B cell (primary cell): ENCODE measurements around the gene NFATC2. TPM values are rescaled to one million over a fixed set of nuclear protein-coding genes. Genes with fewer than 3 reads are reported as not detected.

Source experiments
- ATAC-seq: fragments of 200-7000 bp; cut with Tn5 transposase; one replicate; pipeline ENCODE4 v1.10.0; 2021; ENCODE audit warnings: low read depth, mild to moderate bottlenecking, moderate number of reproducible peaks, moderate library complexity
- CTCF ChIA-PET: fragments of 350-600 bp; sonication (Branson Sonifier 250); formaldehyde crosslinking; loops from one replicate; lab custom pipeline; 2021; ENCODE audit warnings: antibody characterized with exemption, inconsistent platforms; lab: Charles Lee
- POLR2A ChIA-PET: fragments of 350-600 bp; sonication (Branson Sonifier 250); formaldehyde crosslinking; loops from one replicate; lab custom pipeline; 2021; ENCODE audit warnings: antibody characterized with exemption; lab: Charles Lee
- DNase-seq: peaks from one replicate; pipeline ENCODE4 v3.0.0; 2013
- H2AFZ ChIP-seq: 2 replicates; pipeline ENCODE4 v1.6.1; 2012; ENCODE audit warnings: mild to moderate bottlenecking, low read depth, low read length; ENCODE audit not compliant: insufficient read depth, poor library complexity, severe bottlenecking
- H3K27ac ChIP-seq, 2 donors: 1 replicate in 1 of 2; 2 replicates in 1 of 2; pipeline ENCODE4 v1.5.1; 2012 to 2013; ENCODE audit warnings: low read length in 2 of 2, mild to moderate bottlenecking in 2 of 2, moderate library complexity in 1 of 2
- H3K27me3 ChIP-seq, 4 experiments: fragments of 200-600 bp in 1 of 4; sonication (generic) in 1 of 4; replicated peaks in 1 of 4; 1 replicate in 2 of 4; 2 replicates in 2 of 4; pipeline versions ENCODE4 v1.6.1 to v1.7.0; 2013 to 2016; ENCODE audit warnings: low read length in 3 of 4, mild to moderate bottlenecking in 2 of 4, mixed read lengths in 1 of 4, moderate library complexity in 1 of 4; ENCODE audit not compliant: insufficient read depth in 4 of 4, control insufficient read depth in 3 of 4; ENCODE audit errors: control extremely low read depth in 1 of 4
- H3K36me3 ChIP-seq, 2 experiments: replicated peaks in 1 of 2; 1 replicate in 1 of 2; 2 replicates in 1 of 2; pipeline versions ENCODE4 v1.6.1 to v1.7.1; 2013; ENCODE audit warnings: low read length in 1 of 2; ENCODE audit not compliant: insufficient read depth in 2 of 2, control insufficient read depth in 1 of 2; ENCODE audit errors: control extremely low read depth in 1 of 2, extremely low read depth in 1 of 2
- H3K4me1 ChIP-seq, 2 donors: fragments of 200-600 bp in 1 of 2; sonication (generic) in 1 of 2; 1 replicate in 1 of 2; 2 replicates in 1 of 2; pipeline versions ENCODE4 v1.5.1 to v1.6.1; 2013 to 2017; ENCODE audit warnings: low read length in 2 of 2; ENCODE audit not compliant: control insufficient read depth in 2 of 2, insufficient read depth in 2 of 2
- H3K4me2 ChIP-seq: replicated peaks from 2 replicates; pipeline ENCODE3; 2012; ENCODE audit warnings: mild to moderate bottlenecking, low read depth, low read length; ENCODE audit not compliant: poor library complexity, severe bottlenecking
- H3K4me3 ChIP-seq, 5 experiments: fragments of 200-600 bp in 1 of 5; sonication (generic) in 1 of 5; 1 replicate in 3 of 5; 2 replicates in 2 of 5; pipeline versions ENCODE4 v1.5.1 to v1.7.0; 2011 to 2016; ENCODE audit warnings: low read length in 4 of 5, mild to moderate bottlenecking in 4 of 5, low read depth in 2 of 5, control low read depth in 1 of 5, moderate library complexity in 1 of 5; ENCODE audit not compliant: insufficient read depth in 1 of 5; ENCODE audit errors: control extremely low read depth in 1 of 5, extremely low read depth in 1 of 5
- H3K79me2 ChIP-seq: fragments of 200-600 bp; sonication (generic); one replicate; pipeline ENCODE4 v1.6.0; 2016; ENCODE audit warnings: low read length; ENCODE audit not compliant: control insufficient read depth, insufficient read depth
- H3K9ac ChIP-seq: fragments of 200-600 bp; sonication (generic); 2 replicates; pipeline ENCODE4 v1.6.1; 2017; ENCODE audit warnings: mild to moderate bottlenecking, low read length, moderate library complexity
- H3K9me3 ChIP-seq, 3 donors: one replicate each; pipeline versions ENCODE4 v1.6.1 to v1.7.1; 2013; ENCODE audit warnings: low read length in 2 of 3; ENCODE audit not compliant: control insufficient read depth in 2 of 3, insufficient read depth in 1 of 3; ENCODE audit errors: control extremely low read depth in 1 of 3
- H4K20me1 ChIP-seq: 2 replicates; pipeline ENCODE4 v1.6.0; 2012; ENCODE audit warnings: mild to moderate bottlenecking, low read length; ENCODE audit not compliant: insufficient read depth, control insufficient read depth, poor library complexity, severe bottlenecking
- H3K27ac Mint-ChIP-seq: one replicate; pipeline ENCODE4 v1.8.0; 2021; ENCODE audit warnings: mixed read lengths
- H3K27me3 Mint-ChIP-seq: one replicate; pipeline ENCODE4 v1.8.0; 2021; ENCODE audit warnings: mixed read lengths
- H3K4me1 Mint-ChIP-seq: one replicate; pipeline ENCODE4 v1.8.0; 2021; ENCODE audit warnings: mixed read lengths
- H3K4me3 Mint-ChIP-seq: one replicate; pipeline ENCODE4 v1.8.0; 2021; ENCODE audit warnings: mixed read lengths
- H3K9me3 Mint-ChIP-seq: one replicate; pipeline ENCODE4 v1.8.0; 2022; ENCODE audit warnings: mixed read lengths; ENCODE audit not compliant: insufficient read depth
- EZH2 ChIP-seq: IDR thresholded peaks from 2 replicates; pipeline ENCODE4 v1.6.1; 2012; ENCODE audit warnings: borderline replicate concordance, low read depth, mild to moderate bottlenecking, moderate library complexity, low read length; ENCODE audit not compliant: insufficient read depth, poor library complexity, severe bottlenecking
- WGBS: methylation state at CpG from one replicate; pipeline ENCODE4 v1.1.5; 2013; ENCODE audit warnings: missing lambda C conversion rate; ENCODE audit not compliant: insufficient coverage; 5-methylcytosine and 5-hydroxymethylcytosine counted together
- intact Hi-C: fragments of 100-400 bp; cut with micrococcal nuclease; formaldehyde crosslinking; loops from one replicate; pipeline ENCODE4 v1.10.0; 2022
- polyA plus RNA-seq: library from polyadenylated mRNA; depleted of rRNA; stranded (reverse); fragments of >200 nt; gene quantifications from 2 replicates; pipeline ENCODE4 v1.2.3, GENCODE V29; 2012
- total RNA-seq, 2 donors: library from RNA; stranded (reverse); fragments of 120-200 nt in 1 of 2; gene quantifications; 1 replicate in 1 of 2; 2 replicates in 1 of 2; pipeline versions ENCODE4 v1.2.3 to v1.2.4, GENCODE V29; 2013 to 2022
- TF ChIP-seq, protein P1 (sequence below): fragments of 200-600 bp; IDR thresholded peaks from one replicate; pipeline ENCODE4 v1.8.0; 2022; ENCODE audit warnings: antibody characterized with exemption, mild to moderate bottlenecking

Gene NFATC2
- total and polyA plus RNA-seq, 2 donors (not counting 1 experiment from before 2014, with no cell fraction given): 10.1 to 38.0 TPM

DNA sequence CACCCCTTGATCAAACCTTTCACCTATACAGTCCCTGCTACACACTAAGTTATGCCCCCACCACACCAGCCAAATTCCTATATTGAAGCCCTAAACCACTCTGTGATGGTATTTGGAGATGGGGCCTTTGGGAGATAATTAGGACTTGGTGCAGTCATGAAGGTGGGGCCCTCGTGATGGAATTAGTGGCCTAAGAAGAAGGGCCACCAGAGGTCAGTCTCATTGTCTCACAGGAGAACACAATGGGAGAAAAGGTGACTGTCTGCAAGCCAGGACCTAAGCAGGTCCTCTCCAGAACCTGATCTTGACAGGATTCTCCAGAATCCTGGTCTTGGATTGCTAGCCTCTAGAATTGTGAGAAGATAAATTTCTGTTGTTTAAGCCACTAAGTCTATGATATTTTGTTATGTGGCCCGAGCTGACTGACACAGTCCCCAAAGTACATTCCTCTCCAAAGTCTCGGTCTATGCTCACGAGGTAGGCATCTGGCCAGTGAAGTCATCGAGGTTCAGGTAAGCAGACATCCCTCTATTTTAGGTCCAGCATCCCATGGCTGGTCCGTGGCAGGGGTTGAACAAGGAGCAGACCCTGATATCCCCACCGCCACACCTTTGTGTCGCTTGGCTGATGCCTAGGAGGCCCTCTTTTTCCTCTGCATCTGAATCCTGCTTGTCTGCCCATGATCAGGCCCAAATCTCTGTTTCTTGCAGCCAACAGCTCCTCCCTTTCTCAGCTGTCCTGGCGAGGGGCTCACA is 138.9 kb downstream of the NFATC2 start:
- intact Hi-C loops: loop anchor here (1.0 to 5.0 kb wide), 5 partner anchors 11 to 611 kb away; no protein-coding TSS in a partner anchor
- Histone ChIP-seq H3K4me3 (no peak overlapping the region), H3K36me3 (peaks cover 0 to 21% of the 10 kb centered on the region in 2 experiments), H3K4me2 (peak overlapping the region; percentile 45), H3K9me3 (no peaks in the 10 kb centered on the region), H4K20me1 (no peaks in the 10 kb centered on the region), H3K9ac (no peak overlapping the region), H3K79me2 (peaks cover 49% of the 10 kb centered on the region), H2AFZ (no peak overlapping the region), H3K27me3 (no peaks in the 10 kb centered on the region), H3K27ac (peak overlapping the region; percentile 38 to 97), H3K4me1 (peaks cover 68 to 83% of the 10 kb centered on the region in 2 donors)
- Mint-ChIP-seq H3K27ac (peak overlapping the region; percentile 99), H3K4me3 (peak overlapping the region; percentile 49), H3K9me3 (no peaks in the 10 kb centered on the region), H3K4me1 (peaks cover 82% of the 10 kb centered on the region), H3K27me3 (no peaks in the 10 kb centered on the region)
- TF ChIP-seq, protein P1, sequence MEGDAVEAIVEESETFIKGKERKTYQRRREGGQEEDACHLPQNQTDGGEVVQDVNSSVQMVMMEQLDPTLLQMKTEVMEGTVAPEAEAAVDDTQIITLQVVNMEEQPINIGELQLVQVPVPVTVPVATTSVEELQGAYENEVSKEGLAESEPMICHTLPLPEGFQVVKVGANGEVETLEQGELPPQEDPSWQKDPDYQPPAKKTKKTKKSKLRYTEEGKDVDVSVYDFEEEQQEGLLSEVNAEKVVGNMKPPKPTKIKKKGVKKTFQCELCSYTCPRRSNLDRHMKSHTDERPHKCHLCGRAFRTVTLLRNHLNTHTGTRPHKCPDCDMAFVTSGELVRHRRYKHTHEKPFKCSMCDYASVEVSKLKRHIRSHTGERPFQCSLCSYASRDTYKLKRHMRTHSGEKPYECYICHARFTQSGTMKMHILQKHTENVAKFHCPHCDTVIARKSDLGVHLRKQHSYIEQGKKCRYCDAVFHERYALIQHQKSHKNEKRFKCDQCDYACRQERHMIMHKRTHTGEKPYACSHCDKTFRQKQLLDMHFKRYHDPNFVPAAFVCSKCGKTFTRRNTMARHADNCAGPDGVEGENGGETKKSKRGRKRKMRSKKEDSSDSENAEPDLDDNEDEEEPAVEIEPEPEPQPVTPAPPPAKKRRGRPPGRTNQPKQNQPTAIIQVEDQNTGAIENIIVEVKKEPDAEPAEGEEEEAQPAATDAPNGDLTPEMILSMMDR: no peak
- no peak for TF ChIP-seq EZH2
- POLR2A ChIA-PET: interaction anchor here (1.0 to 1.6 kb wide), 4 partner anchors 9 to 472 kb away, joined by 3 to 12 read pairs (median 4); partner anchors contain the start of genes ADNP and NFATC2
- ATAC-seq (no peak), DNase-seq (no peak)
- CTCF ChIA-PET: interaction anchor here (1.0 to 3.3 kb wide), 9 partner anchors 11 to 609 kb away, joined by 3 to 25 read pairs (median 11); partner anchors contain the start of genes BCAS4 and NFATC2
- WGBS: 96% methylated on average over 9 of the region's 9 CpGs

DNA sequence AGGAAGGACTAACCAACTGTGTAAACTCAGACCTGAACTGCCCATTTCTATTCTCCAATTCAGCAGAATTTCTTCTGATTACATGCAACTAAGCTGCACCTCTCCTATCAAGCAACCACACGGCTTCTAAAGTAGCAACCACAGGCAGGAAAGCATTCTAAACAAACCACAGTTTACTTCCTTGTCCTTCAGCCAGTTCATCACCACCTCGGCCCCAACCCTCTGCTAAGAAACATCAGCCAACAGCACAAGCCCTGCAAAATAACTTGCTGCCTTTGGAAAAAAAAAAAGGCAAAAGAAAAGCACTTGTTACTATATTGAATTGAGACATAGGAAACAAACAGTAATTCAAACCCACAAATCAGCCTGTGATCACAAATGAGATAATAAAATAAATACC is 140.3 kb downstream of the NFATC2 start:
- Mint-ChIP-seq H3K27me3 (no peaks in the 10 kb centered on the region), H3K9me3 (no peaks in the 10 kb centered on the region), H3K4me1 (peaks cover 83% of the 10 kb centered on the region), H3K4me3 (peak overlapping the region; percentile 63), H3K27ac (peak overlapping the region; percentile 99)
- peak overlapping the region; percentile 70 for H3K4me2 ChIP-seq
- ChIA-PET CTCF (interaction anchor here (0.9 to 3.3 kb wide), 3 partner anchors 16 to 193 kb away, joined by 3 to 20 read pairs (median 3); no protein-coding TSS in a partner anchor), POLR2A (no interaction called here)
- WGBS: 0% methylated on average over 1 of the region's 2 CpGs
- H3K4me1 ChIP-seq: peaks cover 68 to 87% of the 10 kb centered on the region in 2 donors
- H3K9ac ChIP-seq: no peak overlapping the region
- no peak overlapping the region for H2AFZ ChIP-seq
- TF ChIP-seq, protein P1: no peak
- TF ChIP-seq EZH2: no peak
- peaks cover 0 to 26% of the 10 kb centered on the region in 2 experiments for H3K36me3 ChIP-seq
- no peak for ATAC-seq
- H3K79me2 ChIP-seq: peaks cover 47% of the 10 kb centered on the region
- H3K9me3 ChIP-seq: no peaks in the 10 kb centered on the region
- DNase-seq: peak; percentile 57
- H4K20me1 ChIP-seq: no peaks in the 10 kb centered on the region
- H3K4me3 ChIP-seq: no peak overlapping the region
- peak overlapping the region; percentile 38 to 97 for H3K27ac ChIP-seq
- no peaks in the 10 kb centered on the region for H3K27me3 ChIP-seq
- intact Hi-C loops: loop anchor here (5.0 kb wide), 3 partner anchors 100 to 610 kb away; no protein-coding TSS in a partner anchor
